Astrocyte (in vitro differentiated cells and primary cell): ENCODE data around the gene LSMEM2. TPM values are rescaled to one million over a fixed set of nuclear protein-coding genes. Genes with fewer than 3 reads are reported as not detected.

Source experiments
- DNase-seq: peaks from one replicate; pipeline ENCODE4 v3.0.0-alpha.2; 2010; ENCODE audit warnings: low read depth
- FAIRE-seq: peaks from 2 replicates; lab custom pipeline; 2011; peaks lifted over from hg19 to GRCh38; lab: Jason Lieb, UNC
- H2AFZ ChIP-seq: 2 replicates; pipeline ENCODE4 v1.6.0; 2012; ENCODE audit warnings: low read depth, low read length, inconsistent platforms
- H3K27ac ChIP-seq: 2 replicates; pipeline ENCODE4 v1.5.1; 2011; ENCODE audit warnings: low read depth, low read length, inconsistent platforms
- H3K27me3 ChIP-seq: 2 replicates; pipeline ENCODE4 v1.6.0; 2011; ENCODE audit warnings: low read length, inconsistent platforms; ENCODE audit not compliant: insufficient read depth
- H3K36me3 ChIP-seq: 2 replicates; pipeline ENCODE4 v1.5.1; 2011; ENCODE audit warnings: low read length, inconsistent platforms; ENCODE audit not compliant: insufficient read depth
- H3K4me1 ChIP-seq: 2 replicates; pipeline ENCODE4 v1.5.1; 2011; ENCODE audit warnings: low read length, inconsistent platforms; ENCODE audit not compliant: insufficient read depth
- H3K4me2 ChIP-seq: 2 replicates; pipeline ENCODE4 v1.6.0; 2012; ENCODE audit warnings: low read length, inconsistent platforms
- H3K4me3 ChIP-seq: 2 replicates; pipeline ENCODE4 v1.5.1; 2011; ENCODE audit warnings: low read depth, mild to moderate bottlenecking, low read length, inconsistent platforms; ENCODE audit not compliant: insufficient read depth
- H3K79me2 ChIP-seq: 2 replicates; pipeline ENCODE4 v1.6.0; 2012; ENCODE audit warnings: mild to moderate bottlenecking, low read length, inconsistent platforms; ENCODE audit not compliant: insufficient read depth
- H3K9ac ChIP-seq: 2 replicates; pipeline ENCODE4 v1.6.0; 2012; ENCODE audit warnings: mild to moderate bottlenecking, low read length, inconsistent platforms
- H3K9me3 ChIP-seq: 2 replicates; pipeline ENCODE4 v1.5.1; 2012; ENCODE audit warnings: low read depth, mild to moderate bottlenecking, low read length, inconsistent platforms; ENCODE audit not compliant: insufficient read depth
- H4K20me1 ChIP-seq: 2 replicates; pipeline ENCODE4 v1.6.0; 2012; ENCODE audit warnings: low read length, inconsistent platforms; ENCODE audit not compliant: insufficient read depth
- H3K27ac Mint-ChIP-seq: one replicate; pipeline ENCODE4 v1.8.0; 2021; ENCODE audit warnings: mild to moderate bottlenecking, mixed read lengths; ENCODE audit not compliant: unreplicated experiment
- H3K27me3 Mint-ChIP-seq: one replicate; pipeline ENCODE4 v1.8.0; 2021; ENCODE audit warnings: low read depth, mixed read lengths; ENCODE audit not compliant: unreplicated experiment
- H3K36me3 Mint-ChIP-seq: one replicate; pipeline ENCODE4 v1.8.0; 2021; ENCODE audit warnings: low read depth, mixed read lengths; ENCODE audit not compliant: unreplicated experiment
- H3K4me1 Mint-ChIP-seq: one replicate; pipeline ENCODE4 v1.8.0; 2021; ENCODE audit warnings: low read depth, mixed read lengths; ENCODE audit not compliant: unreplicated experiment
- H3K4me3 Mint-ChIP-seq: one replicate; pipeline ENCODE4 v1.8.0; 2021; ENCODE audit warnings: mild to moderate bottlenecking, moderate library complexity, mixed read lengths; ENCODE audit not compliant: unreplicated experiment
- H3K9me3 Mint-ChIP-seq: one replicate; pipeline ENCODE4 v1.8.0; 2021; ENCODE audit warnings: mild to moderate bottlenecking, mixed read lengths; ENCODE audit not compliant: unreplicated experiment
- EZH2 ChIP-seq: IDR thresholded peaks from 2 replicates; pipeline ENCODE4 v1.6.1; 2012; ENCODE audit warnings: mild to moderate bottlenecking, low read length, inconsistent platforms; ENCODE audit not compliant: insufficient read depth
- total RNA-seq: library from RNA; stranded (reverse); gene quantifications from 2 replicates; pipeline ENCODE4 v1.2.1, GENCODE V29; 2021
- TF ChIP-seq, protein P1 (sequence below): IDR thresholded peaks from 2 replicates; pipeline ENCODE4 v1.5.1; 2011; ENCODE audit warnings: low read depth, mild to moderate bottlenecking, inconsistent platforms, low read length, moderate library complexity; ENCODE audit not compliant: insufficient read depth

LSMEM2 gene
- total RNA-seq, 1 donor from 2014 or later, result 0.30 TPM

DNA sequence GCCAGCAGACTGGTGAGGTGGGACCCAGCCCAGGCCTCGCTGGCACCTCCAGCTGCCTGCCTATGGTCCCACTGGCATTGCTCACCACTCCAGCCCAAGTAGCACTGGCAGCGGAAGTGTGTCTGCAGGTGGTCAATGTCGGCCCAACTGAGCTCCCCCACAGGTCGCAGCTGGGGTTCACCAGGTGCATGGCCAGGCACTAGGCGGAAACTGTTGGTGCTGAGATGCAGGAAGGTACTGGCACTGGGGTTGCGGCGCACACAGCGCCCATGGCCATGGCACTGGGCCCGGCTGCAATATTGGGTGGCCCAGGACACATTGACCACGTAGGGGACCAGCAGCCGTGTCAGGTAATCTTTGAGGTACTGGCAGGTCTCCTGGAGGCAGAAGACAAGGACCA is 39.3 kb downstream of the LSMEM2 start:
- peaks cover 58% of the 10 kb centered on the region for H4K20me1 ChIP-seq
- no peak for FAIRE-seq
- Mint-ChIP-seq H3K27ac (no peak overlapping the region), H3K4me3 (no peak overlapping the region), H3K36me3 (peaks cover 22% of the 10 kb centered on the region), H3K9me3 (no peaks in the 10 kb centered on the region), H3K4me1 (peaks cover 22% of the 10 kb centered on the region), H3K27me3 (no peaks in the 10 kb centered on the region)
- no peak overlapping the region for H3K27ac ChIP-seq
- peaks cover 8% of the 10 kb centered on the region for H3K36me3 ChIP-seq
- H3K9ac ChIP-seq, result no peak overlapping the region
- H3K4me2 ChIP-seq, result peak overlapping the region; percentile 93
- DNase-seq, result no peak
- H3K9me3 ChIP-seq, result no peaks in the 10 kb centered on the region
- no peak overlapping the region for H2AFZ ChIP-seq
- peaks cover 40% of the 10 kb centered on the region for H3K79me2 ChIP-seq
- no peaks in the 10 kb centered on the region for H3K27me3 ChIP-seq
- TF ChIP-seq, protein P1, sequence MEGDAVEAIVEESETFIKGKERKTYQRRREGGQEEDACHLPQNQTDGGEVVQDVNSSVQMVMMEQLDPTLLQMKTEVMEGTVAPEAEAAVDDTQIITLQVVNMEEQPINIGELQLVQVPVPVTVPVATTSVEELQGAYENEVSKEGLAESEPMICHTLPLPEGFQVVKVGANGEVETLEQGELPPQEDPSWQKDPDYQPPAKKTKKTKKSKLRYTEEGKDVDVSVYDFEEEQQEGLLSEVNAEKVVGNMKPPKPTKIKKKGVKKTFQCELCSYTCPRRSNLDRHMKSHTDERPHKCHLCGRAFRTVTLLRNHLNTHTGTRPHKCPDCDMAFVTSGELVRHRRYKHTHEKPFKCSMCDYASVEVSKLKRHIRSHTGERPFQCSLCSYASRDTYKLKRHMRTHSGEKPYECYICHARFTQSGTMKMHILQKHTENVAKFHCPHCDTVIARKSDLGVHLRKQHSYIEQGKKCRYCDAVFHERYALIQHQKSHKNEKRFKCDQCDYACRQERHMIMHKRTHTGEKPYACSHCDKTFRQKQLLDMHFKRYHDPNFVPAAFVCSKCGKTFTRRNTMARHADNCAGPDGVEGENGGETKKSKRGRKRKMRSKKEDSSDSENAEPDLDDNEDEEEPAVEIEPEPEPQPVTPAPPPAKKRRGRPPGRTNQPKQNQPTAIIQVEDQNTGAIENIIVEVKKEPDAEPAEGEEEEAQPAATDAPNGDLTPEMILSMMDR, result no peak
- no peak for TF ChIP-seq EZH2
- H3K4me1 ChIP-seq, result peaks cover 29% of the 10 kb centered on the region
- H3K4me3 ChIP-seq, result no peak overlapping the region

DNA sequence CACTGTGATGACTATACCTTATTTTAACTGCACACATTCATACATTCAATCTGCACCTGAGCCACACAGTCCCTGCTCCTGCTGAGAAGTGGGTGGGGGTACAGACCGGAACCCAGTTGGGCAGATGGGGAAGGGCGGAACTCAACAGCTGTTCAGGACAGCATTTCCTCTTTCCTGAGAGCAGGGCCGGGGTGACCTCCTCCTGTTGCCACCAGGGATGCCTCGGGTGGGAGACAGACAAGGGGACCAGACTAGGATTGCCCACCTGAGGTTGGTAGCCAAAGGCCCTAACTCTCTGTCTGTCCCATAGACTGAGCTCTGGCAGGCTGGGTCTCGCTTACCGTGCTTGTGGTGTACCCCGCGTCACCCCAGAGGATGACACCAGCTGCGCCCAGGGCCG is 39.7 kb downstream of the LSMEM2 start:
- no peak overlapping the region for H3K4me3 ChIP-seq
- peaks cover 8% of the 10 kb centered on the region for H3K36me3 ChIP-seq
- H3K27me3 ChIP-seq, result no peaks in the 10 kb centered on the region
- H3K4me1 ChIP-seq, result peaks cover 29% of the 10 kb centered on the region
- H3K27ac ChIP-seq, result no peak overlapping the region
- H3K4me1 Mint-ChIP-seq, result peaks cover 23% of the 10 kb centered on the region
- no peak overlapping the region for H3K27ac Mint-ChIP-seq
- no peak overlapping the region for H3K9ac ChIP-seq
- H3K36me3 Mint-ChIP-seq, result peaks cover 21% of the 10 kb centered on the region
- FAIRE-seq (no peak), DNase-seq (no peak)
- no peak overlapping the region for H2AFZ ChIP-seq
- TF ChIP-seq EZH2, result no peak
- TF ChIP-seq, protein P1, result no peak
- no peak overlapping the region for H3K4me3 Mint-ChIP-seq
- peak overlapping the region; percentile 93 for H3K4me2 ChIP-seq
- H3K9me3 Mint-ChIP-seq, result no peaks in the 10 kb centered on the region
- H3K27me3 Mint-ChIP-seq, result no peaks in the 10 kb centered on the region
- peaks cover 40% of the 10 kb centered on the region for H3K79me2 ChIP-seq
- H4K20me1 ChIP-seq, result peaks cover 58% of the 10 kb centered on the region
- H3K9me3 ChIP-seq, result no peaks in the 10 kb centered on the region

DNA sequence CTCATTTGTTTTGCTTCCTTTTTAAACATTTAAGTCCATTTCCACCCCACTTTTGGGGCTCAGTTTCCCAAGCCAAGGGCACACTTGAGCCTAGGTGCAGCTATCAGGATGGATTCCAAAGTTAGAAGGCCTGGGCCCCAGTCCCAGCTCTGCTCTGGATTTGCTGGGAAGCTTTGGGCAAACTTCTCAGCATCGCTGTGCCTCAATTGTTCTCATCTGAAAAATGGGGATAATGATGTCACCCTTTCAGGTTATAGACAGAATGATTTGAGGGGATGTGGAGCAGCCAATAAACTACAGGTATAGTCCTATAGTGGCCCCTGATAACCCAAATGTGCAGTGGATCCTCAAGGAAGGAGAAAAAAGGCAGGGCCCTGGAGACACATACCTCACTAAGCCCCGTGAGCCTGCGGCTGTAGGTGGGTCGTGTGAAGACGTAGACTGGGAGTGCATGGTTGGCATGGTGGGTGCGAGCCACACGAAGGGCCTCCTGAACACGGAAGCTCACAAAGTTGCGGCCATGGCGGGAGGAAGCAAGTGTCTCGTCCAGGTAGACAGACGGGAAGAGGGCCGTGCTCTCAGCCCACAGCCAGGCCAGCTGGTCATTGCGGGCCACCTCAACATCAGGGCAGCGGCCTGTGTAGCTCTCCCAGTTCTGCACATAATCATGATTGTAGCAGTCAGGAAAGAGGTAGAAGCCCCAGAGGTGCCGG is 40.5 kb downstream of the LSMEM2 start:
- no peak overlapping the region for H2AFZ ChIP-seq
- FAIRE-seq, result no peak
- H3K4me1 Mint-ChIP-seq, result peaks cover 23% of the 10 kb centered on the region

More for the DNA sequence above, 40.5 kb downstream of the LSMEM2 start:
- Mint-ChIP-seq H3K36me3 (peaks cover 20% of the 10 kb centered on the region), H3K27ac (no peak overlapping the region), H3K27me3 (no peaks in the 10 kb centered on the region), H3K9me3 (no peaks in the 10 kb centered on the region), H3K4me3 (peak overlapping the region; percentile 93)
- H3K9me3 ChIP-seq, result no peaks in the 10 kb centered on the region
- no peak overlapping the region for H3K4me3 ChIP-seq
- peaks cover 40% of the 10 kb centered on the region for H3K79me2 ChIP-seq
- H4K20me1 ChIP-seq, result peaks cover 56% of the 10 kb centered on the region
- no peak overlapping the region for H3K27ac ChIP-seq
- H3K9ac ChIP-seq, result no peak overlapping the region
- no peaks in the 10 kb centered on the region for H3K27me3 ChIP-seq
- H3K4me1 ChIP-seq, result peaks cover 29% of the 10 kb centered on the region
- TF ChIP-seq, protein P1, result no peak
- TF ChIP-seq EZH2, result no peak
- H3K4me2 ChIP-seq, result peak overlapping the region; percentile 93
- H3K36me3 ChIP-seq, result peaks cover 8% of the 10 kb centered on the region
- no peak for DNase-seq
